GM19023 (cell line): ENCODE measurements around the gene SYCE3.
A peak's percentile ranks its signal among the peaks of the same experiment; 100 is the strongest.
"Not testable (repeated sequence)": the region's sequence is repeated elsewhere in the genome, so short reads cannot be mapped to it uniquely, and the experiment has no call there.

ENCODE experiments used
- ATAC-seq: cut with Tn5 transposase; IDR thresholded peaks from one replicate; pipeline ENCODE4 v1.9.1; 2021; ENCODE audit warnings: mild to moderate bottlenecking, moderate library complexity; ENCODE audit not compliant: unreplicated experiment

The SYCE3 gene, protein sequence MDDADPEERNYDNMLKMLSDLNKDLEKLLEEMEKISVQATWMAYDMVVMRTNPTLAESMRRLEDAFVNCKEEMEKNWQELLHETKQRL

DNA sequence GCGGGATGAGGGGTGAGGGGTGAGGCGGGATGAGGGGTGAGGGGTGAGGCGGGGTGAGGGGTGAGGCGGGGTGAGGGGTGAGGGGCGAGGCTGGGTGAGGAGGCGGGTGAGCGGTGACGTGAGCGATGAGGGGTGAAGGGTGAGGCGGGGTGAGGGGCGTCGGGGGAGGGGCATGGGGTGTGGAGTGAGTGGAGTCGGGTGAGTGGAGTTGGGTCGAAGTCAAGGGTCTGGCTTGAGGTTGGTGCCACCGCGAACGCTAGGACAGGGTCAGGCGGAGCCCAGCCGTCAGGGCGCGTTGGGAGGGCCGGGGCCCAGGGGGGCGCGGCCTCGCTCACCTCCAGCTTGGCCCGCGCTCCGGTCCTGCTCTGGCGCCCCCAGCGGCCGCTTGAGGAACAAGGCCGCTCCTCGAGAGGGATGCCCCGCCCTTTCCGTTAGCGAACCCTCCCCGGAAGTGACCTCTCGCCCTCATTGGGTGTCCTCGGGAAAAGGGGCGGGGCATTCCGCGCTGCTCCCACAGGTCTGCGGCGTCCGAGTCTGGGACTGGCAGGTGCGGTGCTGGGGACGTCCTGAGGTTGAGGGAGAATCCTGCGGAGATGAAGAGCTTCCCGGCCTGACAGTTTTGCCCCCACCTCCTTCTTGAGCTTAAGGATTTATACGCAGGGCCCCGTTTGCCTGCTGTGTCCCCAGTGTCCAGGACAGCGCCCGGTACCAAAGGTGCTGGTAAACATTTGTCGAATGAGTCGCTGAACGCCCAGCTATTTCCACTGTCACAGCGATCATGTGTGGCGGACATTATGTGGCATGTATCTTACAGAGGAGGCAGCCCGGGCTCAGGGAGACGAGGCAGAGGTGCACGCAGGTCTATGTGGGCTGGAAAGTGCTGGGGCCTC, at the start of gene SYCE3:
Gene SYCE3 (minus strand): TSS at position 397 of the 890 bp plus-strand sequence. CDS start 6,514 bp downstream, outside the sequence.
- ATAC-seq = peak; percentile 92

DNA sequence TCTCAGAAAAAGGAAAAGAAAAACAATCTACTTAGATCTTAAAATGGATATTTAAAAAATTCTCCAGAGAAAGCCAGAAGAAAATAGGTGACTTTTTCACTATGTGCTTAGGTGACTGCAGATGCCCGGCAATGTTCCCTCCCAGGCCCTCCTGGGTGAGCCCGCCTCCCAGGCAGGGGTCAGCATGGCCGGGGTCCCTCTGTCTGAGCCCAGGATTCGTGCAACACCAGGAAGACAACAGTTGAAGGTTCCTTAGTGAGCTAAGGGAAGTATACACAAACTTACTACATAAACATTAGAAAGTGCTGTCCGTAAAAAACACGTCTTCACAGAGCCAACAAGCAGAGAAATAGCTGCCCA, 49.4 kb upstream of the SYCE3 start:
- no peak for ATAC-seq

DNA sequence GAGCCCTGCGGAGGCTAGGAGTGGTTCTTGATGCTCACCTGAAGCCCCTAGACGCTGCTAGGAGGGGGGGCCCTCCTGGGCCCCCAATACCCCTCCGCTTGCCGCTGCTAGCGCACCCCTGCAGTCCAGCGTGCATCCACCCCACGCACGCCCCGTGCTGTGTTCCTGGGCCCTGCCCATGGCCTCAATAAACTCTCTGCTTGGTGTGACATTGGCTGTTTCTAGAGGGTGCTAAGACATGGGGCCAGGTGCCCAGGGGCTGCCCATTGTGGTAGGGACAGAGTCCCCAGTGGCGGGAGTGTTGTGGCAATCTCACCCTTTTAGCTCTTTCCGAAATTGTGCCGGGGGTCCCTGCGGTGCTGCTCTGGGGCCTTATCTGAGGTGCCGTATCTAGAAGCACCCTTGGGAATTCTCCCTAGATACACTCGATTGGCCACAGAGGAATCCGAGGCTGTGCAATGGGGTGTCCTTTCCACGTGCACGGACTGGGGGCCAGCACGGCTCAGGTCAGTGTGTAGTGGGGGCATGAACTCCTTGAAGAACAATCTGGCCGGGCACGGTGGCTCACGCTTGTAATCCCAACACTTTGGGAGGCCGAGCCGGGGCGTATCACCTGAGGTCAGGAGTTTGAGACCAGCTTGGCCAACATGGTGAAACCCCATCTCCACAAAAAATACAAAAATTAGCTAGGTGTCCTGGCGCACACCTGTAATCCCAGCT, 48.8 kb upstream of the SYCE3 start:
- ATAC-seq = no peak

DNA sequence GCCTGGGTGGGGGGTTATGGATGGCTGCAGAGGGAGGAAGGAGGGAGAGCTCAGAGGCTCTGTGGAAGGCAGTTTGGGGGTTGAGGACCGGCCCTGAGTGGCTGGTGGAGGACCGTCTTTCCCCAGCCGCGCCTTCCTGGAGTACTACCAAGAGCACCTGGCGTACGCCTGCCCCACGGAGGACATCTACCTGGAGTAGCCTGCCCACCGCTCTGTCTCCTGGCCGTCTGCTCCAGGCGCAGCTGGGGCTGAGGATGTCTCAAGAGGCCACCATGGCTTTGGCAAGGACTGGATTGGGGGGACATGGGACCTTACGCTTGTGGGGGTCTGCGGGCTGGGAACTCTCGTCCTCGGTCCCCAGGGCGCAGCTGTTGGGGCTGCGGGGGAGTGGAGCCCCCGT, 47.9 kb upstream of the SYCE3 start:
- no peak for ATAC-seq

DNA sequence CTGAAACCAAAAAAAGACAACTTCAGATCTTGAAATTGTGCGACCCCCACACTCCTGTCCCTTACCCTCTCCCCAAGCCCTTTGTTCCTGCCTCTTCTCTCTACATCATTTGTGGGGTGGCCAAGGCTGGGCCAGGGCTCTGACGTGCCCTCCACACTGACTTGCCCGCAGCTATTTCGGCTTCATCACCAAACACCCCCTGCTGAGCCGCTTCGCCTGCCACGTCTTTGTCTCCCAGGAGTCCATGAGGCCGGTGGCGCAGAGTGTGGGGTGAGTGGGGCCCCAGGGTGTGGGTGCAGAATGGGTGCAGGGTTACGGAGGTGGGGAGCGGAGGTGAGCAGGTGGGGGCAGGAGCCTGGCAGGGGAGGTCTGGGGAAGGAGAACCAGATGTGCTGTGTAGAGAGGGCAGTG, 47.3 kb upstream of the SYCE3 start:
- ATAC-seq = no peak

DNA sequence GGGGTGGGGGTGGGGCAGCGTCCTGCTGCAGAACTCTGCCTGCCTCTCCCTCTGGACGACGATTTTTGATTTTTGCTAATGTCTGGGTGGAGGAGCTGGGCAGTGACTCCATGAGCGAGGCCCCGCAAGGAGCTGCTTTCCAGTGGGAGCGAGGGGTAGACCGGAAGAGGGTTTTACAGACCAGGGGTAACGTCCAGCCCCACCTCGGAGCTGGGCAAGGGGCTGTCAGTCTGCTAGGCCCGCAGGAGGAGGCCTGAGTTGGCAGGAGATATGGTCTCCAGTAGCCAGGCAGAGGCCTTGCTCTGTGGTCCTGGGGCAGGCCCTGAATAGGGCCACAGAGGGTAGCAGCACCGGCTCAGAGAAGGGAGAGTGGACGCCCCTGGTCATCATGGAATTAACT, 46.9 kb upstream of the SYCE3 start:
- ATAC-seq = no peak

DNA sequence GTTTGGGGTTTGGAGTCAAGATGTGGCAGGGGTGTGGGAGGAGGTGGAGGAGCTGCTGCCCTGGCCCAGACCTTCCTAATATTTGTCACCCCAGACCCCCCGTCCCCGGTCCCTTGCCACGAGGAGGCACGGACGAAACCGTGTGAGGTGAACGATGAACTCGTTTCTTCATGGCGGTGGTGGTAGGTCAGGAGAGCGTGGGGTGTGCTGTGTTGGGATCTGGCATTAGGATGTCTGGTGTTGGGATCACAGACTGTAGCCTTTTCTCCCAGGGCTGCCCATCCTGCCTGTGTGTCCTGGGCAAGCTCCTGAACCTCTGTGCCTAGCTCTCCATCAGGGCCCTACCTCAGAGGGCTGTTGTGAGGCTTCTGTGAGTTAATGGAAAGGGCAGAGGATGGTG, 46.3 kb upstream of the SYCE3 start:
- no peak for ATAC-seq

DNA sequence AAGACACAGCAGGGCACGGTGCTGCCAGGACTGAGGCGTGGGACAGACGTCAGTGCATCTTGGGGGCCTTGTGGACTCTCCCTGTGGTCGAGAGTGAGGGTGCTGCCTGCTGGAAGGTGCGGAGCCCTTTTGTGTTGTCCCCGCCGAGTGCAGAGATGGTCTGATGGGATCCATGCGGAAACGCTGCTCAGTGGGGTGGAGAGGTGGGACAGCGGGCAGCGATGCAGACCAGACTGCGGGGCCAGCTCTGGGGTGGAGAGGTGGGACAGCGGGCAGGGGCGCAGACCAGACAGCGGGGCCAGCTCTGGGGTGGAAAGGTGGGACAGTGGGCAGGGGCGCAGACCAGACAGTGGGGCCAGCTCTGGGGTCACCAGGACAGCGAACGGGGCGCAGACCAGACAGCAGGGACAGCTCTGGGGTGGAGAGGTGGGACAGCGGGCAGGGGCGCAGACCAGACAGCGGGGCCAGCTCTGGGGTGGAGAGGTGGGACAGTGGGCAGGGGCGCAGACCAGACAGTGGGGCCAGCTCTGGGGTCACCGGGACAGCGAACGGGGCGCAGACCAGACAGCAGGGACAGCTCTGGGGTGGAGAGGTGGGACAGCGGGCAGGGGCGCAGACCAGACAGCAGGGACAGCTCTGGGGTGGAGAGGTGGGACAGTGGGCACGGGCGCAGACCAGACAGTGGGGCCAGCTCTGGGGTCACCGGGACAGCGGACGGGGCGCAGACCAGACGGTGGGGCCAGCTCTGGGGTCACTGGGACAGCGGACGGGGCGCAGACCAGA, 45.5 kb upstream of the SYCE3 start:
- not testable (repeated sequence) for ATAC-seq

DNA sequence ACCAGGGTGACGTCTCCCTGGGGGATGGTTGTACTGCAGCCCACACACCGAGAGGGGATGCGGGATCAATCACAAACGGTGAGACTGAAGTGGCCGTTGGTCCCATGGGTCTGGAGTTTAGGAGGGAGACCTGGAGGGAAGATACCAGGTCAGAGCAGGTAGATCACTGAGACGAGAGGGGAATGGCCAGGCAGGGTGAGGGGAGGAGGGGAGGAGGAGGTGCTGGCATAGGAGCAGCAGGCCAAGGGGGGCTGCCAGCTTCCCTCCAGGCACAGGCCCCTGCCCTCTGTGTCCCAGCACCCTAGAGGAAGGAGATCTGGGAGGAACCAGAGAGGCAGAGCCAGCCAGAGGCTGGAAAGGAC, 44.9 kb upstream of the SYCE3 start:
- no peak for ATAC-seq

DNA sequence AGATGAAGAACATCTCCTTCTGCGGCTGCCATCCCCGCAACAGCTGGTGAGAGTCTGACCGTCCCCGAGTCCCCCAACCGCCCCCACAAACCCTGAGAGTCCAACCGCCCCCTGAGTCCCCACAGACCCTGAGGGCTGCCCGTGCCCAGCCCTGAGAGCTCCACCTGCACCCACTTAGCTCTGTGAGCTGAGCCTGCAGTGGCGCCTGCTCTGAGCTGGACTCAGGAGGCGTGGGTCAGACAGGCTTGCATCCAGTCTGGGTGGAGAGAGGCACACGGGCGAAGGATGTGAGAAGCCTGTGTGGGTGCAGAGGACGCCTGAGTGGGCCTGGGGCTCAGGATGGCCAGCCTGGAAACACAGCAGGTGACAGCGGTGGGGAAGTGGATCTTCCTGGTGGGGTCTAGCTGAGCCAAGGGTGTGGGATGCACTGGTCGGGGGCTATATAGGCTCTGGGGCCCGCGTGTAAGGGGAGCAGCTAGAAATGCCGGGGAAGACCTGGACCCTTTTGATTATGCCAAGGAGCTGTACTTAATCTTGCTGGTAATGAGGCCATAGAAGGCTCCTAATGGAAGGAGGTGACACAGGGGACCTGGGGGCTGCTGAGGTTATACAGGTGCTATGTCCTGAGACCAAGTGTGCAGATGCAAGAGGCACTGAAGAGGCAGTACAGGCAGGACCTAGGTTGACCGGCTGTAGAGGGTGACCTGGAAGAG, 44.4 kb upstream of the SYCE3 start:
- ATAC-seq = no peak

DNA sequence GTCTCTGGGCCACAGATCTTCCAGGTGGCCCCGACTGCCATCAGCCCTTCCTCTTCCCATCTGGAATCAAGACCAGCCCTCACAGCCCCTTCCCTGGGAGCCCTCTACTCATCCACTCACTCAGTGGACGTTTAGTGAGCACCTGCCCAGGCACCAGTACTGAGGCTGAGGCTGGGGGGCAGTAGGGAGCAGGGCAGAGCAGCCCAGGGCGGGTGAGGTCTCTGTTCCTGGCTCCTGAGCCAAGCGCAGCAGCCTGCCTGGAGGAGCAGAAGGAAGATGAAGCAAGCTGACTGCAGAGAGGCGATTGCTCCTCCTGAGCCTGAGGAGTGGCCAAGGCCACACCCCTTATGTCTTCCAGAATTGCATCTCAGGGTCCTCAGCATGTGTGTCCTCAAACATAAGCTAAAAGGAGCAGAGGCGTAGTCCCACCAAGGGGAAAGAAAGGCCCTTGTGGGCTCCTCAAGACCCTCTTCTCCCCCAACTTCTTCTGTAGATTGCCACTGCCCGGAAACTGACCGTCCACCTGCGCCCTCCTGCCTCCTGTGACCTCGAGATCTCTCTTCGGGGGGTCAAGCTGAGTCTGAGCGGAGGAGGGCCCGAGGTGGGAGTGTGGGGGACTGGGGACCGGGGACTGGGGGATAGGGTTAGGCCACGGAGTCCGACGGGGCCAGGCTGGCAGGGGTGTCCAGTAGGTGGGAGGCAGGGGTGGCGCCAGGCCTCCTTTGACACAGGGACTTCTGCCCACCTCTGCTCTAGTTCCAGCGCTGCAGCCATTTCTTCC, 43.6 kb upstream of the SYCE3 start:
- ATAC-seq = no peak

DNA sequence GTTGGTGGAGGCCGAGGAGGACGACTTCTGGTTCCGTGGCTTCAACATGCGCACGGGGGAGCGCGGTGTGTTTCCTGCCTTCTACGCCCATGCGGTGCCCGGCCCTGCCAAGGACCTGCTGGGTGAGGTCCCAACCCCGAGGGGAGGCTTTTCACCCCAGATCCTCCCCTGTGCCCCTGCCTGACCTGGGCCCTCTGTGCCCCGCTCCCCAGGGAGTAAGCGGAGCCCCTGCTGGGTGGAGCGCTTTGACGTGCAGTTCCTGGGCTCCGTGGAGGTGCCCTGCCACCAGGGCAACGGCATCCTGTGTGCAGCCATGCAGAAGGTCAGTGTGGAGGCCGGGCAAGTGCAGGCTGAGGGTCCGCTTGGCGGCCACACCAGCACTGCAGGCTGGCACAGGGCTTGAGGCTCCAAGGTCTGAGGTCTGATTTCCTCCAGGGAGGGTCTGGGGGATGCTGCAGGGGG, 42.9 kb upstream of the SYCE3 start:
- ATAC-seq = no peak

DNA sequence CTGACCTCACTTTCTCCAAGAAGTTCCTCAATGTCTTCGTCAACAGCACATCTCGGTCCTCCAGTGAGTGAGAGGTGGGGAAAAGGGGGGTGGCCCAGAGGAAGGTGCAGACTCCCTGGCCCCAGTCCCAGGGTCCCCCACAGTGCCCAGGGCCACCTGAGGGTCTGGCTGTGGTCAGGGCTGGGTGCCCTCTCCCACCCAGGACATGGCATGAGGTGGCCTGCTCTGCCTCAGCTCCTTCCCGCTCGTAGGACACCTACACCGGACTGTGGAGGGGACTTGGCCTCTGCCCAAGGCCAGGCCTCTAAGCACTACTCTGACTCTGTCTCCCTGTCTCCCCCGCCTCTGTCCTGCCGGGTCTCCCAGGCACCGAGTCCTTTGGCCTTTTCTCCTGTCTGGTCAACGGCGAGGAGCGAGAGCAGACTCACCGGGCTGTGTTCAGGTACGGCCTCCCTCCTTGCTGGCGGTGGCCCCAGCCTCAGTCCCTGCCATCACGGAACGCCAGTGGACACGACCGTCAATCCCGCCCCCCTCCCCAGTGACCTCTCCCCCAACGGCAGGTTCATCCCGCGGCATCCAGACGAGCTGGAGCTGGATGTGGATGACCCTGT, 42.4 kb upstream of the SYCE3 start:
- no peak for ATAC-seq

DNA sequence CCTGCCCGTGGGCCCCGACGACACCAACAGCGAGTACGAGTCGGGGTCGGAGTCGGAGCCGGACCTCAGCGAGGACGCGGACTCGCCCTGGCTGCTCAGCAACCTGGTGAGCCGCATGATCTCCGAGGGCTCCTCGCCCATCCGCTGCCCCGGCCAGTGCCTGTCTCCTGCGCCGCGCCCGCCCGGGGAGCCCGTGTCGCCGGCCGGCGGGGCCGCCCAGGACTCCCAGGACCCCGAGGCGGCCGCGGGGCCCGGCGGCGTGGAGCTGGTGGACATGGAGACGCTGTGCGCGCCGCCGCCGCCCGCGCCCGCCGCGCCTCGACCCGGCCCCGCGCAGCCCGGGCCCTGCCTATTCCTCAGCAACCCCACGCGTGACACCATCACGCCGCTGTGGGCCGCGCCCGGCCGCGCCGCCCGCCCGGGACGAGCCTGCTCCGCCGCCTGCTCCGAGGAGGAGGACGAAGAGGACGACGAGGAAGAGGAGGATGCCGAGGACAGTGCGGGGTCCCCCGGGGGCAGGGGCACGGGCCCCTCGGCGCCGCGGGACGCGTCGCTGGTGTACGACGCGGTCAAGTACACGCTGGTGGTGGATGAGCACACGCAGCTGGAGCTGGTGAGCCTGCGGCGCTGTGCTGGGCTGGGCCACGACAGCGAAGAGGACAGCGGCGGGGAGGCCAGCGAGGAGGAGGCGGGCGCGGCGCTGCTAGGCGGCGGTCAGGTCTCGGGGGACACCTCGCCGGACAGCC, 41.7 kb upstream of the SYCE3 start:
- ATAC-seq = no peak

DNA sequence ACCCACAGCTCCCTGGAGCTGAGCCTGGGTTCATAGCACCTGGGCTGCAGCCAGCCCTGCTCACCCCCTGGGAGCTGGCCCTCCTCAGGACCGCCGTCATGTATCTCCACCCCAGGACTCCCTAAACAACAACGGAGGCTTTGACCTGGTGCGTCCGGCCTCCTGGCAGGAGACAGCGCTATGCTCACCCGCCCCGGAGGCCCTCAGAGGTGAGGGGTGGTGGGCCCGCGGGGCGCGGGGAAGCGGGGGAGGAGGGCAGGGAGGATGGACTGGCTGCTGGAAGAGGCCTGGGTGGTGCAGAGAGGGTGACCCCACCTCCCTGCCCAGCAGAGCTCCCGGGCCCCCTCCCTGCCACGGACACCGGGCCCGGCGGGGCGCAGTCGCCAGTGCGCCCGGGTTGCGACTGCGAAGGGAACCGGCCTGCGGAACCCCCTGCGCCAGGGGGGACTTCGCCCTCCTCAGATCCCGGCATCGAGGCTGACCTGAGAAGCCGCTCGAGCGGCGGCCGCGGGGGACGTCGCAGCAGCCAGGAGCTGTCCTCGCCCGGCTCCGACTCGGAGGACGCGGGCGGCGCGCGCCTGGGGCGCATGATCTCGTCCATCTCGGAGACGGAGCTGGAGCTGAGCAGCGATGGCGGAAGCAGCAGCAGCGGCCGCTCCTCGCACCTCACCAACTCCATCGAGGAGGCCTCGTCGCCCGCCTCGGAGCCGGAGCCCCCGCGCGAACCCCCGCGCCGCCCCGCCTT, 41.0 kb upstream of the SYCE3 start:
- ATAC-seq = no peak

DNA sequence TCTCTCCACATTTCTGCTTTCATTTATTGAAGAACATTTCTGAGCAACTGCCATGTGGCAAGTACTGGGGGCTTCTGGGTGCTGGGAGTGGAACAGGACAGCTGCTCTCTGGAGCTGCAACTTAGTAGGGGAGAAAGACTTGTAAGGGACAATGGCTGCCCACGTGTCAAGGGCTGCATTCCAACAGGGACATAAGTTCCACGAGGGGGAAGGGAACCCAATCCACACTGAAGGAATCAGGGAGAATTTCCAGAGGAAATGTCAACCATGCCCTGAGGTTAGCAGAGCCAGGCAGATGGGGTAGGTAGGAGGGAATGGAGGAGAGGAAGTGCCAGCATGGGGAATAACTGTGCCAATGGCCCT, 39.6 kb upstream of the SYCE3 start:
- ATAC-seq = no peak

DNA sequence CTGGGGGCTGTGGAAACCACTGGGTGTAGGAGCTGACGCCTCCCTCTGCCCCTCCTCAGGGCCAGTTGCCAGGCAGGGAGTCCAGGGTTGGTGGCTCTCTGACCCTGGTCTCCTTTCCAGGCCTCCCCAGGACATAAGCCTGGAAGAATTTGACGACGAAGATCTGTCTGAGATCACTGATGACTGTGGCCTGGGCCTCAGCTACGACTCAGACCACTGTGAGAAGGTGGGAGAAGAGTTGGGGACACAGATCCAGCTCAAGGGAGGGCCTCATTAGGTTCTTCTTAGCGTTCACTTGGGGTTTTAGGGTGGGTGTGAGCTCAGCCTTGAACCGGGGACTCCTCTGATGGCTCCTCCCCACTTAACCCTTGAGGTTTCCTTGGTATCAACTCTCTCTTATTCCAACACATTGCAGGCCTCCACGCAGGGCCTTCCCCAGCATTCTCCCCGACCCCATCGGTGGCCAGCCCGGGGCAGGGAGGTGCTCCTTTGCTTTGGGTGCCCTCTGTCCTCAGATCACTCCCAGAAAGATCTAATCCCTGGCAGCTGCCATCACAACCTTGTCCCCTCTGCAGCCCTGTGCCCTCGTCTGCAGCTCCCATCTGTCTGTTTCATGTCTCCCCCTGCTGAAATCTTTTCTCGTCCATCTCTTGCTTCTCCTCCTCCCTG, 39.1 kb upstream of the SYCE3 start:
- ATAC-seq = no peak
